ENCODE data around the gene ATP5PB.

DNA sequence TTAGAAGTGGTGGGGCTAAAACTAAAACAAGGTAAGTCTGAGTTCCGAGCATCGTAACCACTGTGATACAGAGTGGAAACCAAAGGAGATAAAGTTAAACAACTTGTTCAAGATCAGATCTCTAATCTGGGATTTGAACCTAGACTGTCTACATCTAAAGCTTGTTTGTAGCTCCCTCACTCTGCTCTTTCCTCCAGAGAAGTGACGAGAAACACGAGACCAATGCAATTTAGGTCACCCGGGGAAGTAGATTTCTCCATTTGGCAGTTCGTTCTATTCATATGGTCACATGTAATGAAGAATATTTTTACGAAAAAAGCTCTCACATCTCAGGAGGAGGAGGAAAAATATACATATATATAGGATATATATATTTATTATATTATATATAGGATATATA is 52.4 kb downstream of the ATP5PB start:
- TF ChIP-seq CTCF (IDR thresholded peaks at IDR 0.05 in 2 of 3, conservative IDR thresholded peaks at IDR 0.05 in 1 of 3; ENCODE audit: borderline replicate concordance in 1 of 3, insufficient read depth in 1 of 3, low read depth in 2 of 3, low read length in 2 of 3) (no peak), TCF7L2 (IDR thresholded peaks at IDR 0.05; ENCODE audit: borderline replicate concordance, extremely low read depth, insufficient read depth, insufficient read length) (no peak), POLR2A (IDR thresholded peaks at IDR 0.05; ENCODE audit: borderline replicate concordance, extremely low read depth, insufficient read depth, insufficient read length) (no peak), ZFX (IDR thresholded peaks at IDR 0.05) (no peak), SIN3A (IDR thresholded peaks at IDR 0.05; ENCODE audit: low read depth) (no peak), YY1 (IDR thresholded peaks at IDR 0.05; ENCODE audit: extremely low read depth, insufficient replicate concordance, low read depth, low read length) (no peak)
- TF ChIP-seq, protein P1, sequence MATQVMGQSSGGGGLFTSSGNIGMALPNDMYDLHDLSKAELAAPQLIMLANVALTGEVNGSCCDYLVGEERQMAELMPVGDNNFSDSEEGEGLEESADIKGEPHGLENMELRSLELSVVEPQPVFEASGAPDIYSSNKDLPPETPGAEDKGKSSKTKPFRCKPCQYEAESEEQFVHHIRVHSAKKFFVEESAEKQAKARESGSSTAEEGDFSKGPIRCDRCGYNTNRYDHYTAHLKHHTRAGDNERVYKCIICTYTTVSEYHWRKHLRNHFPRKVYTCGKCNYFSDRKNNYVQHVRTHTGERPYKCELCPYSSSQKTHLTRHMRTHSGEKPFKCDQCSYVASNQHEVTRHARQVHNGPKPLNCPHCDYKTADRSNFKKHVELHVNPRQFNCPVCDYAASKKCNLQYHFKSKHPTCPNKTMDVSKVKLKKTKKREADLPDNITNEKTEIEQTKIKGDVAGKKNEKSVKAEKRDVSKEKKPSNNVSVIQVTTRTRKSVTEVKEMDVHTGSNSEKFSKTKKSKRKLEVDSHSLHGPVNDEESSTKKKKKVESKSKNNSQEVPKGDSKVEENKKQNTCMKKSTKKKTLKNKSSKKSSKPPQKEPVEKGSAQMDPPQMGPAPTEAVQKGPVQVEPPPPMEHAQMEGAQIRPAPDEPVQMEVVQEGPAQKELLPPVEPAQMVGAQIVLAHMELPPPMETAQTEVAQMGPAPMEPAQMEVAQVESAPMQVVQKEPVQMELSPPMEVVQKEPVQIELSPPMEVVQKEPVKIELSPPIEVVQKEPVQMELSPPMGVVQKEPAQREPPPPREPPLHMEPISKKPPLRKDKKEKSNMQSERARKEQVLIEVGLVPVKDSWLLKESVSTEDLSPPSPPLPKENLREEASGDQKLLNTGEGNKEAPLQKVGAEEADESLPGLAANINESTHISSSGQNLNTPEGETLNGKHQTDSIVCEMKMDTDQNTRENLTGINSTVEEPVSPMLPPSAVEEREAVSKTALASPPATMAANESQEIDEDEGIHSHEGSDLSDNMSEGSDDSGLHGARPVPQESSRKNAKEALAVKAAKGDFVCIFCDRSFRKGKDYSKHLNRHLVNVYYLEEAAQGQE (IDR thresholded peaks at IDR 0.05; ENCODE audit: low read depth) = no peak

All from HCT116 (cell line).